ENCODE measurements around the gene SIRT7.

The SIRT7 gene

DNA sequence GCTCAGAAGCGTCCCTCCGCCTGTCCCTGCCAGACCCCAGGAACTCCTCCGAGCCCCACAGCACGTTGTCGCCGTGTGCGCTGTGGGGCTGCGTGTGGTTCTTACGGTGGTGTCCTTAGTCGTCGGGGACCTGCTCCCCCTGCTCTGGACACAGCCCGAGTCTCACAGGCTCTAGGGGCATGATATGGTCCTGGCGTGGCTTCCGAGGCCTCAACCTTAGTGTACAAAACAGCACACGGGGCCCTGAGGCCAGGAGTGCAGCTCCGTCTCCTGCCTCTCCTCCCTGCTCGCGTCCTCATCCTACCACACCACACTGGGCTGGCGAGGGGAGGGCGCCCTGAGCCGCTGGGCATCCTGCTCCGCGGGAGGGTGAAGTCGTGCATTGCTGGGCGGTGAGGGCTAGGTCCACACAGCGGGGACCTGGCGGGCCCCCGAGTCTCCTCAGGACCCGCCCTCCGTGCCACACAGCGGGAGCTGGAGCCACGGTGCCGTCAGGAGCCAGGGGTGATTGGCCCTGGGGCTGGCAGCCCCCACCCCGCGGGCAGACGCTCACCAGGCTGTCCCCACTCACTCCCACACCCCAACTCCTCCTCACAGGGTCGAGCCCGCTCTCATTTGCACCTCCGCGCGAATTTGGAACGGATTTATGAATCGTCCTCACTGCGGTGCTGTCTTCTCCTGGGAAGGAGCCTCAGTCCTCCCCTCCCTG lies 10.7 kb upstream of the SIRT7 start:
- Histone ChIP-seq H3K36me3 (no peaks in the 10 kb centered on the region), H3K27me3 (peaks cover 0 to 34% of the 10 kb centered on the region in 2 donors), H3K4me1 (peaks cover 10 to 41% (median 33%) of the 10 kb centered on the region in 4 donors), H3K27ac (peak overlapping the region; percentile 53 to 94), H3K4me3 (peak overlapping the region; percentile 92 to 99), H3K9me3 (no peaks in the 10 kb centered on the region)
- intact Hi-C loops (cut with DNase I; ENCODE audit: low total_unique reads): no loop called here
- TF ChIP-seq, protein P1, sequence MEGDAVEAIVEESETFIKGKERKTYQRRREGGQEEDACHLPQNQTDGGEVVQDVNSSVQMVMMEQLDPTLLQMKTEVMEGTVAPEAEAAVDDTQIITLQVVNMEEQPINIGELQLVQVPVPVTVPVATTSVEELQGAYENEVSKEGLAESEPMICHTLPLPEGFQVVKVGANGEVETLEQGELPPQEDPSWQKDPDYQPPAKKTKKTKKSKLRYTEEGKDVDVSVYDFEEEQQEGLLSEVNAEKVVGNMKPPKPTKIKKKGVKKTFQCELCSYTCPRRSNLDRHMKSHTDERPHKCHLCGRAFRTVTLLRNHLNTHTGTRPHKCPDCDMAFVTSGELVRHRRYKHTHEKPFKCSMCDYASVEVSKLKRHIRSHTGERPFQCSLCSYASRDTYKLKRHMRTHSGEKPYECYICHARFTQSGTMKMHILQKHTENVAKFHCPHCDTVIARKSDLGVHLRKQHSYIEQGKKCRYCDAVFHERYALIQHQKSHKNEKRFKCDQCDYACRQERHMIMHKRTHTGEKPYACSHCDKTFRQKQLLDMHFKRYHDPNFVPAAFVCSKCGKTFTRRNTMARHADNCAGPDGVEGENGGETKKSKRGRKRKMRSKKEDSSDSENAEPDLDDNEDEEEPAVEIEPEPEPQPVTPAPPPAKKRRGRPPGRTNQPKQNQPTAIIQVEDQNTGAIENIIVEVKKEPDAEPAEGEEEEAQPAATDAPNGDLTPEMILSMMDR (IDR thresholded peaks at IDR 0.05): no peak
- DNase-seq: no peak

DNA sequence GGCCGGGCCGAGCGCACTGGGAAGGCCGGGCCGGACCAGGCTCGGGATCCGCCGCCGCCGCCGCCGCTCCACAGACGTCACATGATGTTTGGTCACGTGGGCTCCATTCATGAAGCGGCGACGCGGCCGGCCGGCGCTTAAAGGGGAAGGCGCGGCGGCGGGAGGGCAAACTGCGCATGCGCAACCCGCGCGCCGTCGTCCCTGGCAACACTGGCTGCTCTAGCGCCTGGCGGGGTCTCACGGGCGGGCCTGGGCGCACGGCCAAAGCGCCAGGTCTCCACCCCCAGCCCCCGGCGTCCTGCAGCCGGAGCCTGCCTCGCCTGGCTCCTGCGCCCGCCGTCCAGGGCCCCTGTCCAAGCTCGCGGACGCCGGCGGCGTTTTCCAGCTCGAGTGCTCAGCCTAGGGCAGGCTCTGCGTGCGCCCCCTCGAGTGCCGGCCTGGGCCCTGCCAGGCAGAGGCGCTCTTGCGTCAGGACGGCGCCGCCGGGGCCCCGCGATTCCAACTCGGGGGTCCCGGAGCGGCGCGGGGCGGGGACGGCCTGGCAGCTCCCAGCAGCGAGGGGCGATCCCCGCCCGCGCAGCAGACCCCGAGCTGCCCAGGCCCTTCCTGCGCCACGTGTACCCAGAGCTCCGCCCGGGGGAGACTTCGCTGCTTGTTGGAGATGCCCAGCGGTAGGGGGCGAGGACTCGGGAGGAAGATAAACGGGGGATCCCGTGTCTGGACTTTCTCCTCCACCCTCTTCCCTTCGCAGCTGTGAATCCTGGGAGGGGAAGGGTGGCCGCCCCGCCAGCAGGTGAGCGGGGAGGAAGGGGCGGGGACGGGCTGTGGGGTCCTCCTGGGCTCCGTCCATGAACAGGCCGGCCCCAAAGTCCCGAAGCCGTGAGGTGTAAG lies 9.9 kb upstream of the SIRT7 start, which contains the start of gene MAFG:
Gene MAFG, minus strand, starts transcription at position 83 of the 891 bp plus-strand sequence. CDS start 4,550 bp downstream, outside the sequence.
- Histone ChIP-seq H3K36me3 (peaks cover 0 to 1% (median 0%) of the 10 kb centered on the region in 3 donors), H3K27me3 (peaks cover 0 to 34% of the 10 kb centered on the region in 2 donors), H3K4me1 (peaks cover 11 to 49% (median 41%) of the 10 kb centered on the region in 4 donors), H3K9me3 (no peaks in the 10 kb centered on the region), H3K27ac (peak within 1 kb of the TSS; percentile 94), H3K4me3 (peak within 1 kb of the TSS; percentile 92 to 99)
- TF ChIP-seq, protein P1 (IDR thresholded peaks at IDR 0.05): no peak
- intact Hi-C loops (cut with DNase I; ENCODE audit: low total_unique reads): no loop called here
- DNase-seq: peak; percentile 92 to 94

DNA sequence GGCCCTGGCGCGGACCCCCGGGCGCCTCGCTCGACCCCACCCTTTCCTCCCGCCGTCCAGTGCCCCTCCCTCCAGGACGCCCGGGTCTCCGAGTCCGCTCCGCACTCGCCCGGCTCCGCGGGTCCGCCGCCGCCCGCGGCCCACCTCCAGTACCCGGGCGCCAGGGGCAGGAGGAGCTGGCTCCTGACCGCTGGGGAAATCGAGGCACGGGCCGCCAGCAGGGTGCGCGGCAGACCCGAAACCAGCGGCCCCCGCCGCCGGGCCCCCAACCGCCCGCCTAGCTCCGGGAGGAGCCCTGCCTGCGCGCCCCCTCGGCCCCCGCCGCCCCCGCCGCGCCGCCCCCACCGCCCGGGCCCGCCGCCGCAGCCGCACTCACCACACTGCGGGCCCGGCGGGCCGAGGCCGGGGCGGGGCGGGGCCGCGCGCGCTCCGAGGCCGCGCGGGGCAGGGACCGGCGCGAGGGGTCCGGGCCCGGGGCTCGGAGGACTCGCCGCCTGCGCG lies 9.2 kb upstream of the SIRT7 start:
- TF ChIP-seq, protein P1 (IDR thresholded peaks at IDR 0.05): no peak
- Histone ChIP-seq H3K4me3 (peak overlapping the region; percentile 92 to 99), H3K9me3 (no peaks in the 10 kb centered on the region), H3K27ac (peak overlapping the region; percentile 94), H3K36me3 (peaks cover 4 to 8% (median 7%) of the 10 kb centered on the region in 3 donors), H3K4me1 (peaks cover 11 to 56% (median 47%) of the 10 kb centered on the region in 4 donors), H3K27me3 (peaks cover 0 to 34% of the 10 kb centered on the region in 2 donors)
- intact Hi-C loops (cut with DNase I; ENCODE audit: low total_unique reads): no loop called here
- no peak for DNase-seq

DNA sequence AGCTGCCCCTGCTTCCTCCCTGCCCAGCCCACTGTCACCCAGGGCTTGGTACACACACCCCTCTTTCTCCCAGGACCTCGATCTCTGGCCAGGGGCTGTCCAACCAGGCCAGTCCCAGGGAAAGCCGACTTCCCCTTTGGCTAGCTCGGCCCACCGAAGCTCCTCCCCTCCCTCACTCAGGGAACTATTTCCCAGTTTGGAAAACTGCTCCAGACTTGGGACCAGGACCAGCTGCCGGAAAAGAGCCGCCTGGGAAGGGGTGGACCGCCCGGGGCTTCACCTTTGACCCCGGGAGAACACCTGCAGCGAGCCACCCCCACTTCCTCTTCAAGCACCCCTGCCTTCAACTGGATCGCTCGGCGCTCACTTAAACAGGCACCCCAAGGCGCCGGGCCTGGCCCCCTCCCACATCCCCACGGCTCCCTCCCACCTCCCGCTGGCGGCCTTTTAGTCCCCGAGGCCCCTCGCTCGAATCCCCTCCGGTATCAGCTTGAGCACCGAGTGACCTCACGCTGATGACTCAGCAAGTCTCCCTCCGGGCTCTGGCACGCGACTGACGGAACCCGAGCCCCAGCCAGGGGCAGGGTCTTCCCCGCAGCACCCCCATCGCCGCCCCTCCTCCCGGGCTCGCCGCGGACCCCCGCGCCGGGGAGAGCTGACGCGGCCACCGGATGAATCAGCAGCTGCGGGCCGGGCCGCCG lies 8.6 kb upstream of the SIRT7 start:
- H3K4me1 ChIP-seq: peaks cover 11 to 61% (median 48%) of the 10 kb centered on the region in 4 donors
- H3K9me3 ChIP-seq: no peaks in the 10 kb centered on the region
- TF ChIP-seq, protein P1 (IDR thresholded peaks at IDR 0.05): no peak
- peak overlapping the region; percentile 94 for H3K27ac ChIP-seq
- peaks cover 8 to 14% (median 12%) of the 10 kb centered on the region in 3 donors for H3K36me3 ChIP-seq
- peak; percentile 85 to 91 for DNase-seq
- intact Hi-C loops (cut with DNase I; ENCODE audit: low total_unique reads): no loop called here
- H3K4me3 ChIP-seq: peak overlapping the region; percentile 92 to 99
- H3K27me3 ChIP-seq: peaks cover 0 to 31% of the 10 kb centered on the region in 2 donors
